ENCODE data around the gene THADA.
A peak's percentile ranks its signal among the peaks of the same experiment; 100 is the strongest.

- TF ChIP-seq POLR2AphosphoS5 (IDR thresholded peaks at IDR 0.05; ENCODE audit: low read depth, low read length) (peak; percentile 99), TAF1 (IDR thresholded peaks at IDR 0.05; ENCODE audit: borderline replicate concordance, insufficient read depth, low read length) (no peak; the same call in none of the 2 replicates), REST (IDR thresholded peaks at IDR 0.05; ENCODE audit: insufficient read depth in 1 of 2, low read depth in 2 of 2, low read length in 2 of 2) (peak in 1 of 2 experiments; percentile 59; a peak in 2 of 4 replicates), SIN3A (IDR thresholded peaks at IDR 0.05; ENCODE audit: borderline replicate concordance, insufficient read depth, low read length) (peak; percentile 78), FOXP2 (optimal IDR thresholded peaks at IDR 0.05; ENCODE audit: borderline replicate concordance, extremely low read depth, extremely low read length, insufficient read depth) (peak; percentile 75)
These were observed at the start of gene THADA for GRCh38 chr2:43595603-43596412.
